H9 (cell line): ENCODE results near the gene NRXN2. TPM values are rescaled to one million over a fixed set of nuclear protein-coding genes. Genes with fewer than 3 reads are reported as not detected.

ENCODE experiments used
- DNase-seq: peaks from one replicate; pipeline ENCODE4 v3.0.0-alpha.2; 2017
- H2AFZ ChIP-seq: one replicate; pipeline ENCODE4 v1.6.1; 2013; ENCODE audit warnings: mild to moderate bottlenecking, low read length, control low read depth, moderate library complexity
- H2AK5ac ChIP-seq: 2 replicates; pipeline ENCODE4 v1.6.1; 2013; ENCODE audit warnings: low read length, control low read depth, mixed read lengths; ENCODE audit not compliant: insufficient read length
- H2BK120ac ChIP-seq: one replicate; pipeline ENCODE4 v1.6.1; 2013; ENCODE audit warnings: low read depth, mild to moderate bottlenecking, low read length, control low read depth, inconsistent platforms; ENCODE audit not compliant: poor library complexity, severe bottlenecking
- H2BK12ac ChIP-seq: 2 replicates; pipeline ENCODE4 v1.6.1; 2013; ENCODE audit warnings: low read length, control low read depth, mixed read lengths, low read depth; ENCODE audit not compliant: insufficient read length
- H2BK15ac ChIP-seq: 2 replicates; pipeline ENCODE4 v1.6.1; 2013; ENCODE audit warnings: low read depth, low read length, control low read depth
- H2BK20ac ChIP-seq: one replicate; pipeline ENCODE4 v1.6.1; 2013; ENCODE audit warnings: low read depth, mild to moderate bottlenecking, low read length, control low read depth, inconsistent platforms; ENCODE audit not compliant: poor library complexity, severe bottlenecking
- H2BK5ac ChIP-seq: 2 replicates; pipeline ENCODE4 v1.6.1; 2013; ENCODE audit warnings: low read length, control low read depth, mixed read lengths; ENCODE audit not compliant: insufficient read length
- H3K14ac ChIP-seq: 2 replicates; pipeline ENCODE4 v1.6.1; 2013; ENCODE audit warnings: low read length, control low read depth; ENCODE audit not compliant: insufficient read depth
- H3K18ac ChIP-seq: 2 replicates; pipeline ENCODE4 v1.6.1; 2013; ENCODE audit warnings: low read depth, mild to moderate bottlenecking, mixed read lengths, low read length, control low read depth; ENCODE audit not compliant: insufficient read length
- H3K23ac ChIP-seq: 2 replicates; pipeline ENCODE4 v1.6.1; 2013; ENCODE audit warnings: low read length, control low read depth, mixed read lengths, low read depth; ENCODE audit not compliant: insufficient read length
- H3K23me2 ChIP-seq: 2 replicates; pipeline ENCODE4 v1.6.1; 2013; ENCODE audit warnings: low read depth, mild to moderate bottlenecking, mixed read lengths, low read length, control low read depth; ENCODE audit not compliant: insufficient read length, poor library complexity, severe bottlenecking
- H3K27ac ChIP-seq: 2 replicates; pipeline ENCODE4 v1.5.1; 2013; ENCODE audit warnings: low read length, control low read depth, mixed read lengths, low read depth; ENCODE audit not compliant: insufficient read length
- H3K27me3 ChIP-seq: 2 replicates; pipeline ENCODE4 v1.6.1; 2013; ENCODE audit warnings: low read length, control low read depth, inconsistent platforms; ENCODE audit not compliant: insufficient read depth
- H3K4ac ChIP-seq: 2 replicates; pipeline ENCODE4 v1.6.1; 2013; ENCODE audit warnings: low read depth, mild to moderate bottlenecking, control low read depth, inconsistent platforms, low read length, moderate library complexity
- H3K4me1 ChIP-seq: 2 replicates; pipeline ENCODE4 v1.6.1; 2013; ENCODE audit warnings: low read length, control low read depth, inconsistent platforms; ENCODE audit not compliant: insufficient read depth
- H3K4me2 ChIP-seq: 2 replicates; pipeline ENCODE4 v1.6.1; 2013; ENCODE audit warnings: low read length, control low read depth, mixed read lengths; ENCODE audit not compliant: insufficient read length, insufficient read depth
- H3K56ac ChIP-seq: 2 replicates; pipeline ENCODE4 v1.6.1; 2013; ENCODE audit warnings: low read depth, mild to moderate bottlenecking, mixed read lengths, low read length, control low read depth; ENCODE audit not compliant: insufficient read length
- H3K79me1 ChIP-seq: 2 replicates; pipeline ENCODE4 v1.6.1; 2013; ENCODE audit warnings: low read depth, mild to moderate bottlenecking, moderate library complexity, low read length, control low read depth, inconsistent platforms; ENCODE audit not compliant: insufficient read depth, poor library complexity, severe bottlenecking
- H3K79me2 ChIP-seq: 2 replicates; pipeline ENCODE4 v1.6.1; 2013; ENCODE audit warnings: low read length, control low read depth, inconsistent platforms; ENCODE audit not compliant: insufficient read depth
- H3K9ac ChIP-seq: 2 replicates; pipeline ENCODE4 v1.6.1; 2013; ENCODE audit warnings: low read length, control low read depth, mixed read lengths; ENCODE audit not compliant: insufficient read length; ENCODE audit errors: extremely low read depth
- H3K9me3 ChIP-seq: one replicate; pipeline ENCODE4 v1.6.1; 2013; ENCODE audit warnings: low read depth, low read length, inconsistent platforms; ENCODE audit not compliant: control insufficient read depth
- H3T11ph ChIP-seq: one replicate; pipeline ENCODE4 v1.6.1; 2013; ENCODE audit warnings: mild to moderate bottlenecking, low read length, control low read depth, inconsistent platforms
- H4K20me1 ChIP-seq: one replicate; pipeline ENCODE4 v1.6.1; 2013; ENCODE audit not compliant: control insufficient read depth, insufficient read length, insufficient read depth
- H4K5ac ChIP-seq: 2 replicates; pipeline ENCODE4 v1.6.1; 2013; ENCODE audit warnings: low read depth, mild to moderate bottlenecking, mixed read lengths, low read length, control low read depth; ENCODE audit not compliant: insufficient read length
- H4K8ac ChIP-seq: replicated peaks from 2 replicates; pipeline ENCODE4 v1.6.1; 2013; ENCODE audit warnings: low read length, control low read depth, mixed read lengths, low read depth; ENCODE audit not compliant: insufficient read length
- H4K91ac ChIP-seq: 2 replicates; pipeline ENCODE4 v1.6.1; 2013; ENCODE audit warnings: low read depth, mild to moderate bottlenecking, moderate library complexity, mixed read lengths, low read length, control low read depth; ENCODE audit not compliant: insufficient read length
- H3K27ac Mint-ChIP-seq, 3 experiments: 2 replicates in 2 of 3; 3 replicates in 1 of 3; pipeline ENCODE4 v1.8.0; 2020 to 2021; ENCODE audit warnings: mixed read lengths in 3 of 3, mild to moderate bottlenecking in 1 of 3, moderate library complexity in 1 of 3
- H3K27me3 Mint-ChIP-seq: 2 replicates; pipeline ENCODE4 v1.8.0; 2021; ENCODE audit warnings: low read depth, mild to moderate bottlenecking, moderate library complexity, mixed read lengths
- H3K36me3 Mint-ChIP-seq, 3 experiments: 2 replicates in 2 of 3; 3 replicates in 1 of 3; pipeline ENCODE4 v1.8.0; 2020 to 2021; ENCODE audit warnings: low read depth in 3 of 3, mixed read lengths in 3 of 3; ENCODE audit not compliant: insufficient read depth in 1 of 3
- H3K4me1 Mint-ChIP-seq, 2 experiments: 2 replicates each; pipeline ENCODE4 v1.8.0; 2020; ENCODE audit warnings: mixed read lengths in 2 of 2
- H3K4me3 Mint-ChIP-seq, 2 experiments: 2 replicates in 1 of 2; 3 replicates in 1 of 2; pipeline ENCODE4 v1.8.0; 2020 to 2021; ENCODE audit warnings: mild to moderate bottlenecking in 2 of 2, mixed read lengths in 2 of 2, moderate library complexity in 1 of 2
- H3K9me3 Mint-ChIP-seq, 2 experiments: 2 replicates in 1 of 2; 3 replicates in 1 of 2; pipeline ENCODE4 v1.8.0; 2020; ENCODE audit warnings: mild to moderate bottlenecking in 2 of 2, mixed read lengths in 2 of 2, moderate library complexity in 1 of 2
- CTCF ChIP-seq: fragments of 200-600 bp; sonication (generic); conservative IDR thresholded peaks from 3 replicates; pipeline ENCODE4 v1.8.0; 2021; ENCODE audit warnings: antibody characterized with exemption, mild to moderate bottlenecking
- WGBS: extraction: QIAGEN DNeasy Blood & Tissue Kit; methylation state at CpG from one replicate; pipeline ENCODE4 v1.1.7; 2013; ENCODE audit warnings: missing lambda C conversion rate, low lambda C conversion rate, mixed read lengths; ENCODE audit not compliant: insufficient read length; ENCODE audit errors: extremely low coverage; 5-methylcytosine and 5-hydroxymethylcytosine counted together
- total RNA-seq: library from RNA; stranded (reverse); gene quantifications from 2 replicates; pipeline ENCODE4 v1.2.1, GENCODE V29; 2021

Gene NRXN2
- total RNA-seq, 1 experiment from 2014 or later = 3.9 TPM

DNA sequence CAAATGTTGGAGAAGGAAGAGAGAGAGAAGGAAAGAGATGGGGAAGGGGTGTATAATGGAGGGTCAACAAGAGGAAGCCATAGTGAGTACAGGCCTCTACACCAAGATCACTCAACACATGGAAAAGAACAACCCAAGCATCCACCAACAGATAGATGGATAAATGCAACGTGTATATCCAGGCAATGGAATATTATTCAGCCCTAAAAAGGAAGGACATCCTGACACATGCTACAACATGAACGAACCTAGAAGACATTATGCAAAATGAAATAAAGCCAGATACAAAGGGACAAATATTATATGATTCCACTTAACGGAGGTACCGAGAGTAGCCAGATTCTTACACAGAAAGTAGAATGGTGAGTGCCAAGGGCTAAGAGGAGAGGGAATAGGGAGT, 59.3 kb downstream of the NRXN2 start:
- DNase-seq = no peak
- Histone ChIP-seq H3K23me2 (no peaks in the 10 kb centered on the region), H3K4me2 (no peak overlapping the region), H3K9me3 (no peaks in the 10 kb centered on the region), H3T11ph (no peak overlapping the region), H2BK12ac (no peak overlapping the region), H3K9ac (no peak overlapping the region), H4K20me1 (peaks cover 3% of the 10 kb centered on the region), H3K27ac (no peak overlapping the region), H2BK120ac (no peak overlapping the region), H3K23ac (no peak overlapping the region), H4K91ac (no peak overlapping the region), H2BK5ac (no peak overlapping the region), H3K56ac (no peak overlapping the region), H3K27me3 (no peaks in the 10 kb centered on the region; the same call in 1 of the 2 replicates), H4K5ac (no peak overlapping the region), H3K4ac (no peak overlapping the region), H4K8ac (no peak overlapping the region), H3K79me2 (no peaks in the 10 kb centered on the region), H2AK5ac (no peak overlapping the region), H3K18ac (no peak overlapping the region), H3K4me1 (no peaks in the 10 kb centered on the region), H2AFZ (no peak overlapping the region), H3K79me1 (no peaks in the 10 kb centered on the region), H3K14ac (no peak overlapping the region), H2BK15ac (no peak overlapping the region), H2BK20ac (no peak overlapping the region)
- Mint-ChIP-seq H3K4me1 (peaks cover 10 to 19% of the 10 kb centered on the region in 2 experiments), H3K36me3 (peaks cover 0 to 8% (median 0%) of the 10 kb centered on the region in 3 experiments; a peak in 4 of 7 replicates), H3K27me3 (peaks cover 16% of the 10 kb centered on the region), H3K4me3 (no peak overlapping the region), H3K9me3 (no peaks in the 10 kb centered on the region), H3K27ac (no peak overlapping the region)
- no peak for TF ChIP-seq CTCF
- WGBS = no CpG with 5 or more reads among the region's 4 CpGs
